ENCODE measurements around the gene DNAJB11. TPM values are rescaled to one million over a fixed set of nuclear protein-coding genes. Genes with fewer than 3 reads are reported as not detected.

Gene DNAJB11
- polyA plus RNA-seq, 1 experiment = 26.2 TPM

DNA sequence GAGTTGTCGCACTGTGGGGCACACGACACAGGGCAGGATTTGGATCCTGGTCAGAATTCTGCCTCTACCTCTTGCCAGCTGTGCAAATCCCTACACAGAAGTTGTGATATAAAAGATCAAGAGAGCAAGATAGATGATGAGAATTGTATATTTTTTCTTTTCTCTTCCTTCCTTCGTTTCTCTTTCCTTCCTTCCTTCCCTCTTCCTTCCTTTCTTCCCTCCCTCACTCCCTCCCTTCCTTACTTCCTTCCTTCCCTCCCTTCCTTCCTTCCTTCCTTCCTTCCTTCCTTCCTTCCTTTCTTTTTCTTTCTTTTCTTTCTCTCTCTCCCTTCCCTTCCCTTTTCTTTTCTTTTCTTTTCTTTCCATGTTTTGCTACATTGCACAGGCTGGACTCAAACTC, 30.4 kb downstream of the DNAJB11 start:
- Histone ChIP-seq H3K27me3 (ENCODE audit: control insufficient read depth, insufficient read depth, low read length) (no peaks in the 10 kb centered on the region), H3K4me3 (ENCODE audit: low read depth, low read length) (no peak overlapping the region), H3K36me3 (ENCODE audit: control insufficient read depth, insufficient read depth, low read length) (no peaks in the 10 kb centered on the region)
- no peak for DNase-seq (ENCODE audit: low read depth)
- ChIA-PET POLR2A (no interaction called here), CTCF (interaction anchor here (0.6 to 6.7 kb wide), 2 partner anchors 15 to 1015 kb away, joined by 3 to 51 read pairs; no protein-coding TSS in a partner anchor)
- TF ChIP-seq, protein P1, sequence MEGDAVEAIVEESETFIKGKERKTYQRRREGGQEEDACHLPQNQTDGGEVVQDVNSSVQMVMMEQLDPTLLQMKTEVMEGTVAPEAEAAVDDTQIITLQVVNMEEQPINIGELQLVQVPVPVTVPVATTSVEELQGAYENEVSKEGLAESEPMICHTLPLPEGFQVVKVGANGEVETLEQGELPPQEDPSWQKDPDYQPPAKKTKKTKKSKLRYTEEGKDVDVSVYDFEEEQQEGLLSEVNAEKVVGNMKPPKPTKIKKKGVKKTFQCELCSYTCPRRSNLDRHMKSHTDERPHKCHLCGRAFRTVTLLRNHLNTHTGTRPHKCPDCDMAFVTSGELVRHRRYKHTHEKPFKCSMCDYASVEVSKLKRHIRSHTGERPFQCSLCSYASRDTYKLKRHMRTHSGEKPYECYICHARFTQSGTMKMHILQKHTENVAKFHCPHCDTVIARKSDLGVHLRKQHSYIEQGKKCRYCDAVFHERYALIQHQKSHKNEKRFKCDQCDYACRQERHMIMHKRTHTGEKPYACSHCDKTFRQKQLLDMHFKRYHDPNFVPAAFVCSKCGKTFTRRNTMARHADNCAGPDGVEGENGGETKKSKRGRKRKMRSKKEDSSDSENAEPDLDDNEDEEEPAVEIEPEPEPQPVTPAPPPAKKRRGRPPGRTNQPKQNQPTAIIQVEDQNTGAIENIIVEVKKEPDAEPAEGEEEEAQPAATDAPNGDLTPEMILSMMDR (IDR thresholded peaks at IDR 0.05; ENCODE audit: insufficient read depth, low read depth, low read length) = no peak

DNA sequence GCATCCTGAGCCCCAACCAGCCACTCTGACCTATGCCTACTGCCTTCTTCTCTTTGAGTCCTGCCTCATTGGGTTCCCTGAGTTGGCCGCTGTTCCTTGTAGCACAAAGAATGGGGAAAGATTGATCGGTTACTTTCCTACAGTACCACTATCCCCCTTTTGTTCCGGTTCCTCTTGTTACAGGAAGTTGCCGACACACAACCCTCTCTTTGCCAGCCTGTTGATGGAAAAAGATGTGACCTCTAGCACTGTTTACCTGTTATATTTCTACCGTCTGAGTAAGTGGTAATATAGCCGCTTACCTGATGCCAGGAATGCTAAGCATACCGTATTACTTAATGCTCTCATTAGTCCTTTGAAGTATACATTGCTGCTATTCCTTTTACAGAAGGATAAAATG, 32.6 kb downstream of the DNAJB11 start:
- ChIA-PET CTCF (interaction anchor here (6.7 kb wide), 1 partner anchor 12 kb away, joined by 51 read pairs; no protein-coding TSS in a partner anchor), POLR2A (no interaction called here)
- Histone ChIP-seq H3K4me3 (ENCODE audit: low read depth, low read length) (no peak overlapping the region), H3K27me3 (ENCODE audit: control insufficient read depth, insufficient read depth, low read length) (no peaks in the 10 kb centered on the region), H3K36me3 (ENCODE audit: control insufficient read depth, insufficient read depth, low read length) (no peaks in the 10 kb centered on the region)
- TF ChIP-seq, protein P1 (IDR thresholded peaks at IDR 0.05; ENCODE audit: insufficient read depth, low read depth, low read length) = no peak
- no peak for DNase-seq (ENCODE audit: low read depth)

- no peak for DNase-seq (ENCODE audit: low read depth)
- Histone ChIP-seq H3K27me3 (ENCODE audit: control insufficient read depth, insufficient read depth, low read length) (no peaks in the 10 kb centered on the region), H3K36me3 (ENCODE audit: control insufficient read depth, insufficient read depth, low read length) (no peaks in the 10 kb centered on the region), H3K4me3 (ENCODE audit: low read depth, low read length) (no peak overlapping the region)
- ChIA-PET POLR2A (no interaction called here), CTCF (interaction anchor here (6.7 kb wide), 1 partner anchor 10 kb away, joined by 51 read pairs; no protein-coding TSS in a partner anchor)
- TF ChIP-seq, protein P1 (IDR thresholded peaks at IDR 0.05; ENCODE audit: insufficient read depth, low read depth, low read length) = no peak
Measured at GRCh38 chr3:186605078-186605477, 34.6 kb downstream of the DNAJB11 start.

DNA sequence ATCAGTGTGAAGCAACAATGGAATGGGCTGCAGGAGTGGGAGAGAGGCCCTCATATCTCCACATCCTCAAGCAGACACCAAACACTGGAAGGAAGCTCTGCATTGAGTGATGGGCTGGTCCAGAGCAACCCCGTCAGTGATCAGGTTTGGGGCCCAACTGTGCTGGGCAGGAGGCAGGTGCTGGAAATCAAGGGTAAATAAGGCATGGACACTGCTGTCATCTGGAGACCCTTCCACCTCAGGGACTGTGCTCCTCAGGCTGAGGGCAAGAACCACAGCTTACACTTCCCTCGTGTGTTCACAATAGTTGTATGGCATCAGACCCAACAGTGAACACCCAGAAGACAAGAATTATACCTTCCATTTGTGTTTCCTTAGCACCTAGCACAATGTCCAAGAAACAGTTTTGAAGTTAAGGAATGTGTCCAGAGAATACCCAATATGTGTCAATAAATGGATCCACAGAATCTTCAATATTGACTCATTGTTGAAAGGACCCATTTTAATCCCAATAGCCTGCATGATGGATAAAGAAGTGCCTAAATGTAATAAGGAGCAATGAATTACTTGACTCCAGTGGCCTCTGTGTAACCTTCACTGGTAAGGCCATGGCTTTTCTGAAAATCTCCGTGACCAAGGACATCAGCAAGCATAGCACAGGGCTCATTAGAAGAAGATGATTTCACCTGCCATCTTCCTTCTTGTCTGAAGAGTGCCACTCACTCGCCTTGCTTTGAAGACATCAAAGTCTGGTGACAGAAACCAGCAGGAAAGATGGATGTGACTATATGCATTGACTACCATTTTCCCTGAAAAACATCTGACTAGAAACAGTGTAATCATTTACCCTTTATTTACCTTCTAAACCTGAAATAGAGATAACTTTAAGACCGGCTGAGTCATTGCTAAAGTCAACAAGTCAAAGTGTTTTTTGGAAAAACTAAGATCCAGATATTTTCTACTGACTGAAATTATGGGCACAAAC, 35.3 kb downstream of the DNAJB11 start:
- Histone ChIP-seq H3K4me3 (ENCODE audit: low read depth, low read length) (no peak overlapping the region), H3K27me3 (ENCODE audit: control insufficient read depth, insufficient read depth, low read length) (no peaks in the 10 kb centered on the region), H3K36me3 (ENCODE audit: control insufficient read depth, insufficient read depth, low read length) (no peaks in the 10 kb centered on the region)
- ChIA-PET CTCF (interaction anchor here (6.7 kb wide), 1 partner anchor 10 kb away, joined by 51 read pairs; no protein-coding TSS in a partner anchor), POLR2A (no interaction called here)
- no peak for DNase-seq (ENCODE audit: low read depth)
- TF ChIP-seq, protein P1 (IDR thresholded peaks at IDR 0.05; ENCODE audit: insufficient read depth, low read depth, low read length) = no peak

DNA sequence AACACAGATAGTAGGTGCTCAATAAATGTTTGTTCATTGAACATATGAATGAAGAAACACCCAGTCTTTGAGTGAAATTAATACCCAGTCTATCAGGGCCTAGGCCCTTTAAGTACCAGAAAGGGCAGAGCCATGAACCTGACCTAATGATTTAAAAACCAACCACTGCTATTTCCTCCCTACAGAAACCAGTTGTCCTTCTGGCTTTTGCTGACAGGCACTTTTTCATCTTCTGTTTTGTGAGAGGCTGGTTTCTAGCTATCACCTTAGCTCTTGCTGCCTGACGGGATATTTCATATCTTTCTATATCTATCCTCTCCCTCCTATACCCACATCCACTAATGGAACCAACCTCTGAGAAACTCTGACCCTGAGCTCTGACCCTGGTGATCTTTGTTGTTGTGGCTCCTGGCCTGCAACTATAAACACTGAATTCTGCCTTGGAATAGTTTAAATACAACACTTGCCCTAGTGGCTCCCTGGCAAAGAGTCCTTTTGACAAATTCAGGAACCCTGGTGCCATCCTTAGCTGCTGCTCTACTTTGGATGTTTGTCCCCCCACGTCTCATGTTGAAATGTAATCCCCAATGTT, 38.2 kb downstream of the DNAJB11 start:
- ChIA-PET POLR2A (no interaction called here), CTCF (interaction anchor here (0.8 to 14.1 kb wide), 3 partner anchors 8 to 214 kb away, joined by 3 to 196 read pairs (median 9); no protein-coding TSS in a partner anchor)
- TF ChIP-seq, protein P1 (IDR thresholded peaks at IDR 0.05; ENCODE audit: insufficient read depth, low read depth, low read length) = no peak
- Histone ChIP-seq H3K36me3 (ENCODE audit: control insufficient read depth, insufficient read depth, low read length) (no peaks in the 10 kb centered on the region), H3K4me3 (ENCODE audit: low read depth, low read length) (no peak overlapping the region), H3K27me3 (ENCODE audit: control insufficient read depth, insufficient read depth, low read length) (peaks cover 3% of the 10 kb centered on the region; the same call in 1 of the 2 replicates)
- DNase-seq (ENCODE audit: low read depth) = no peak

Measured in BJ (cell line).